Measurements from ENCODE around the gene CGNL1. TPM values are rescaled to one million over a fixed set of nuclear protein-coding genes. Genes with fewer than 3 reads are reported as not detected.

The CGNL1 gene
- total RNA-seq, 1 experiment from 2014 or later, result 34.6 TPM

DNA sequence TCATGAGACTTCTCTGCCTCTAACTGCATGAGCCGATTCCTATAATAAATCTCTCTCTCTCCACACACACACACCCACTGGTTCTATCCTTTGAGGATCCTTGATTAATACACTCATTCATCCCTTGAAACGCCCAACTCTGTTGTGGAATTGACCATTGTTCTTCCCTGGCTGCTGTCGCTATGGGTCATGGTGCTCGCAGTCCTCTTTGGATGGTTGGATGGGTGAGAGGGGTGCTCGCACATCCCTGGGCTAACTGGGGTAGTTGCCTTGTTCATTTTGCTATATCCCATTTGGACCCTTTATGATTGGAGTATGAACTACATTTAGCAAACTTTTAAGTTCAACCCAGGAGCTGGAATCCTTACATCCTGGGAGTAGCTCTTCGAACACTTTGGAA, 181.5 kb downstream of the CGNL1 start:
- Histone ChIP-seq H3K23me2 (ENCODE audit: insufficient read length, low read depth, low read length, poor library complexity, severe bottlenecking) (no peaks in the 10 kb centered on the region), H3K9ac (ENCODE audit: extremely low read depth, insufficient read length, low read length) (no peak overlapping the region), H3K27ac (ENCODE audit: insufficient read length, low read depth, low read length) (no peak overlapping the region), H3K79me1 (ENCODE audit: insufficient read depth, low read depth, low read length, poor library complexity, severe bottlenecking) (no peaks in the 10 kb centered on the region), H4K91ac (ENCODE audit: insufficient read length, low read depth, low read length) (no peak overlapping the region), H2BK5ac (ENCODE audit: insufficient read length, low read length) (no peak overlapping the region), H2AFZ (ENCODE audit: low read length) (no peak overlapping the region), H4K5ac (ENCODE audit: insufficient read length, low read depth, low read length) (no peak overlapping the region), H4K20me1 (ENCODE audit: control insufficient read depth, insufficient read depth, insufficient read length) (no peaks in the 10 kb centered on the region), H3K79me2 (ENCODE audit: insufficient read depth, low read length) (no peaks in the 10 kb centered on the region), H3K23ac (ENCODE audit: insufficient read length, low read depth, low read length) (no peak overlapping the region), H2BK12ac (ENCODE audit: insufficient read length, low read depth, low read length) (no peak overlapping the region), H2BK20ac (ENCODE audit: low read depth, low read length, poor library complexity, severe bottlenecking) (no peak overlapping the region), H4K8ac (replicated peaks; ENCODE audit: insufficient read length, low read depth, low read length) (no peak overlapping the region), H3K18ac (ENCODE audit: insufficient read length, low read depth, low read length) (no peak overlapping the region), H2BK120ac (ENCODE audit: low read depth, low read length, poor library complexity, severe bottlenecking) (no peak overlapping the region), H3T11ph (ENCODE audit: low read length) (no peak overlapping the region), H3K9me3 (ENCODE audit: control insufficient read depth, low read depth, low read length) (no peaks in the 10 kb centered on the region), H2BK15ac (ENCODE audit: low read depth, low read length) (no peak overlapping the region), H2AK5ac (ENCODE audit: insufficient read length, low read length) (no peak overlapping the region), H3K56ac (ENCODE audit: insufficient read length, low read depth, low read length) (no peak overlapping the region), H3K27me3 (ENCODE audit: insufficient read depth, low read length) (no peaks in the 10 kb centered on the region), H3K4me2 (ENCODE audit: insufficient read depth, insufficient read length, low read length) (no peak overlapping the region), H3K4me1 (ENCODE audit: insufficient read depth, low read length) (no peaks in the 10 kb centered on the region), H3K14ac (ENCODE audit: insufficient read depth, low read length) (no peak overlapping the region), H3K4ac (ENCODE audit: low read depth, low read length) (no peak overlapping the region)
- Mint-ChIP-seq H3K27me3 (ENCODE audit: low read depth) (no peaks in the 10 kb centered on the region), H3K9me3 (no peaks in the 10 kb centered on the region; a peak in 1 of 5 replicates), H3K27ac (no peak overlapping the region), H3K4me3 (no peak overlapping the region), H3K36me3 (ENCODE audit: insufficient read depth in 1 of 3, low read depth in 3 of 3) (no peaks in the 10 kb centered on the region; a peak in 1 of 7 replicates), H3K4me1 (peaks cover 18 to 22% of the 10 kb centered on the region in 2 experiments)
- DNase-seq, result no peak
- no CpG with 5 or more reads among the region's 6 CpGs for WGBS (ENCODE audit: extremely low coverage, insufficient read length, low lambda C conversion rate)
- no peak for TF ChIP-seq CTCF (conservative IDR thresholded peaks at IDR 0.05)
